GM19023 (cell line): ENCODE measurements around the gene HNRNPD.
A peak's percentile ranks its signal among the peaks of the same experiment; 100 is the strongest.
"Not testable (repeated sequence)": the region's sequence is repeated elsewhere in the genome, so short reads cannot be mapped to it uniquely, and the experiment has no call there.

Experiments used
- ATAC-seq: cut with Tn5 transposase; IDR thresholded peaks from one replicate; pipeline ENCODE4 v1.9.1; 2021; ENCODE audit warnings: mild to moderate bottlenecking, moderate library complexity; ENCODE audit not compliant: unreplicated experiment

HNRNPD gene

DNA sequence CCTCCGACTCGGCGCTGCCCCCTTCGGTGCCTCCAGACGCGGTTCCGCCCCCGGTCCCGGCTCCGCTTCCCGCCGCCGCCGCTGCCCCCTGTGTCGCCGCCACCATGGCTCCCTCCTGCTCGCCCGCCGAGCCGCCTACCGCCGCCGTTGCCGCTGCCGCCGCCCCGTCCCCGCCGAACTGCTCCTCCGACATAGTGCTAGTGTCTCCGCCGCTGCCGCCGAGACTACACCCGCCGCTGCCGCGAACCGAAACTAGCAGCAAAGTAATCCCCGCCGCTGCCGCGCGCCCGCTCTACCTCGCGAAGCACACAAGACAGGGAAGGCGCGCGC, 340 bp downstream of the HNRNPD start:
- peak; percentile 27 for ATAC-seq

DNA sequence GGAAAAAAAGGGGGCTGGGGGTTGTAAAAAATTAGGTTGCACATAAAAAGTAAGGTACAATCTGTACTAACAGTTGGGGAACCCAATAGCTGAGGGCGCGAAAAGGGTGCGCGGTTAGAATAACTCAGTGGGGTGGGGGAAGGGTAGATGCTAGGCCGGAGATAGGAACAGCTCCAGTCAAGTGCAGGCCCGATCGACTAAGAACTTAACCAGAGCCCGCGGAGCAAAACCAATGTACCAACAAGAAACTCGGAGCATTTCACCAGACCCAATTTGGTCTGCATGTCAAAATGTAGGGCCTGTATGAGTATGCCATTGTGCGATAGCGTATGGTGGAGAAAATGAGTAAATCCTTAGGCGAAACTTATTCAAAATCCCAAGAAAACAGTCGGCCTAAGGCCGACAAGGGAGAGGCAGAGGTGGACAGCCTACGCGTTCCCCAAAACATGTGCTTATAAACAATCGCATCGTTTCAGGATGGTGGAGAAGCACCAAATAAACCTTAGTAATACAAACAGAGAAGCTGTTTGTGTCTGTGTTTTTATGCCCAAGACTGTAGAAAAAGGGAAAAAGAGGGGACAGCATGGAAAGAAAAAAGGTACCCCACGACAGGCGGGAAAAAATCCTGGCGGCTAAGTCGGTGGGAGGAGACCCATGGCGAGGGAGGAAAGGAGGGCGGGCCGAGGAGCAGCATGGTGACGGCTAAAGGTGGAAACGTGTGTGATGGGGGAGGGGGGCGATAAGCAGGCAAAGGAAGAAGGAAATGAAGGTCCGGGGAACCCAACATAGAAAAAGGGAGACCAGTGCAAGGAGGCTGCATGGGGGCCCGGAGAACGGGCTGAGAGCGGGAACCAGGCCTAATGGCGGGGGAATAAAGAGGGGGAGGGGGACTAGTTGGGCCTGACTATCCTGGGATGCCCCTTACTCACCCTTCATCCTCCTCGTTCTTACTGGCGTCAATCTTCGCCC, 990 bp downstream of the HNRNPD start:
- ATAC-seq: peak; percentile 20

DNA sequence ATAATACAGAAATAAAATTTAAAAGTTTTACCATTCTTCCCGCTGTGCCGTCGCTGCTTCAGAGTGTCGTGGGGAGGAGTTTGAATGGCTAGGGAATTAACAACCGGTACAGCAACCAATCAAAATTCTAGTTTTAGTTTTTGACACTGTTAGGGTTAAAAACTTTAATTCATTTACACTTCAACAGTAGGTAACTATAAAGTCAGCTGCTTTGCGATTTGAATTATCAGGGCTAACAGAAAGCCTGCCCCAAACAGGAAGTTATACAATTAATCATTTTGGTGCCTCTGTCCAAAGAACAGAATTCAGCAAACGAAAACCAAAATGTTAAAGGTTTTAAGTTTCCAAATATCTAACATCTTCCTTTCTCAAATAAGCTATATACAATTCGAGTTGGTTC, 2.3 kb downstream of the HNRNPD start:
- ATAC-seq: no peak

DNA sequence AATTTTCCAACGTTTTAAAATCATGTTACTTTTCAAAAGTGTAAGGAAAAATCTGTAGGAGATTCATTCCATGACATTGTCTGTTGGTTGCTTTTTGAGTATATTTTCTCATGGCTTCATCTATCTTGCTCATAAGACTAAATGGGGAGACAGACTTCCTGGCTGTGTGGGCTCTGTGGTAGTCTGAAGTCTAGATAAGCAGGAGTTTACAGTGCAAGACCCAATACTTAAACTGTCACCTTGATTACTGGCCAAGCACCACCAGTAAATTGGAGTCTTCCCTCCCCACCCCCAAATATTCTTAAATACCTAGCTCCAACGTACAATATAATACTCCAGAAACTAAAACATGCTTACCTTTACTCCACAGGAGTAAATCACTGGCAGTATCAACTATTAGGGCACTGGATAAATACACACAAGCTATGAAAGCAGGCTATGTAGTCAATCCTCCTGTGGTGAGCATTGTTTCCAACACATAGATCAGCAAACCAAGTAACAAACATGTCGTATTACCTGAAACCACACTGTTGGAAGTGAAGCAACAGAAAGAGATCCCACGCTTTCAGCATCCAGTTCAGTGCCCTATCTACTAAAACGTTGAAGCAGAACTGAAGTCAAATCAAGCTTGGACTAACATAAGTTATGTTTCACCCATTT, 6.2 kb downstream of the HNRNPD start:
- no peak for ATAC-seq

DNA sequence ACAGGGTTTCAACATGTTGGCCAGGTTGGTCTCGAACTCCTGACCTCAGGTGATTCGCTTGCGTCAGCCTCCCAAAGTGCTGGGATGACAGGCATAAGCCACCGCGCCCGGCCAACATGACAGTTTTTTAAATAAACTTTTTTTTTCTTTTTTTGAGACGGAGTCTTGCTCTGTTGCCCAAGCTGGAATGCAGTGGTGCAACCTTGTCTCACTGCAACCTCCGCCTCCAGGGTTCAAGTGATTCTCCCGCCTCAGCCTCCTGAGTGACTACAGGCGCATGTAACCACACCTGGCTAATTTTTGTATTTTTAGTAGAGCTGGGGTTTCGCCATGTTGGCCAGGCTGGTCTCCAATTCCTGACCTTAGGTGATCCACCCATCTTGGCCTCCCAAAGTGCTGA, 7.4 kb downstream of the HNRNPD start:
- ATAC-seq: not testable (repeated sequence)

DNA sequence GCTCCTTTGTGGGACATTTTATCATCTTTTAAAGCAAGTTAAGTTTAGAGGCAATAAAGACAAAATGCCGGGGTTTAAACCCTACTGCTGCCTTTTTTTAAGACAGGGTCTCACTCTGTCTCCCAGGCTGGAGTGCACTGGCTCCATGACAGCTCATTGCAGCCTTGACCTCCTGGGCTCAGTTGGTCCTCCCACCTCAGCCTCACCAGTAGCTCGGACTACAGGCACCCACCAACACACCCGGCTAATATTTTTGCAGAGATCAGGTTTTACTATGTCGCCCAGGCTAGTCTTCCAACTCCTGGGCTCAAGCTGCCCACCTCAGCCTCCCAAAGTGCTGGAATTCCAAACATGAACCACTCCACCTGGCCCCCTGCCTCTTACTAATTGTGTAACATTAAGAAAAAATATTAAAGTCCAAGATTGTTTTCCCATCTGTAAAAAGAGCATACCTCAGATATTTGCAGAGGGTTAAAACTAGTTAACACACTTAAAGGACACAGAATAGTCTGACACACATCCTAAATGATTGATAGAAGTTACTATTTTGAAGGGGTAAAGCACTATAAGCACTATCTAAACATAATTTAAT, 9.8 kb downstream of the HNRNPD start:
- ATAC-seq: no peak

DNA sequence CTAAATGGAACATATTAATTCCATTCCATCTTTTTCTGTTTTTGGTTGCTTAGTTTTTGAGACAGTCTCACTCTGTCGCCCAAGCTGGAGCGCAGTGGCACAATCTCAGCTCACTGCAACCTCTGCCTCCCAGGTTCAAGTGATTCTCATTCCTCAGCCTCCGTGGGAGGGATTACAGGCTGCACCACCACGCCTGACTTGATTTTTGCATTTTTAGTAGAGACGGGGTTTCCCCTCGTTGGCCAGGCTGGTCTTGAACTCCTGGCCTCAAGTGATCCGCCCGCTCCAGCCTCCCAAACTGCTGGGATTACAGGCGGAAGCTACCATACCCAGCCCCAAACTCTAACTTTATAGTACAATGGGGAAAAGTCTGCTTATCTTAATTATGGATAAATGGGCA, 11.2 kb downstream of the HNRNPD start:
- ATAC-seq: peak; percentile 79

DNA sequence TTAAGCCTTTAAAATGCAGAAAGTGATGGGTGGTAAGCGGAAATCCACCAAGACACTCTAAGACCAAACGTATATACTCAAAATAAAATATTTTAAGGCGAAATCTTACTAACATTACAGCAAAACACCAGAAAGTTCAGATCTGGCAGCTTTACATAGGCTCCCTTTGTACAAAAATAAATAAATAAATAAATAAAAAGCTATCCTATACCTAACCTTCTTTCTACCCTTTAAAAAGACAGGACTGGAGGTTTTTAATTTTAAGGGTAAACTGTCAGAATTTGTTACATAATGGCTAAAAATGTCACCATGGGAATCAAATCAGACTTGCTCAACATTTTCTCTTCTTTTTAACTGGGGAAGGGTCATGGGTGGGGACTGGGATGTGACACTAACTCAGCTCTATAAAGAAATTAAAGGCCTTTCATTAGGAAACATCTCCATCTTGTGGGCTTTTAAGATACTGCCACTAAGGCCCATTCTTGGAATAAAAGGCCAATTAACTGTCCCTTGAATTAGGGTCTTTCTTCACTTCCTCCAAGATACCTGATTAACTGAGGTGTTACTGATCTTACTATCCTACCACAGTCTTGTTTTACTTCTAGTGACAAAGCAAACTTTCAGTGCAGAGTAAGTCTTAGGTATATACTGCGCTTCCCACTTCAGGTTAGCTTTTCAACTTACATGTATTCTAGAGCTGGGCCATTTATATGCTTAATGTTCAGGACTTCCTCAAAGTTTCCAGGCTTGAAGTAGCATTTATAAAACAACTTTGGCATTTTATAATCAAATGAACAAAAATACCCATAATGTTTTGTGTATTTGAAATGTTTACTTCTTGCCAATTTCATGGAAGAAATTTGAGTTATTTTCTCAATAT, 13.3 kb downstream of the HNRNPD start:
- ATAC-seq: no peak

DNA sequence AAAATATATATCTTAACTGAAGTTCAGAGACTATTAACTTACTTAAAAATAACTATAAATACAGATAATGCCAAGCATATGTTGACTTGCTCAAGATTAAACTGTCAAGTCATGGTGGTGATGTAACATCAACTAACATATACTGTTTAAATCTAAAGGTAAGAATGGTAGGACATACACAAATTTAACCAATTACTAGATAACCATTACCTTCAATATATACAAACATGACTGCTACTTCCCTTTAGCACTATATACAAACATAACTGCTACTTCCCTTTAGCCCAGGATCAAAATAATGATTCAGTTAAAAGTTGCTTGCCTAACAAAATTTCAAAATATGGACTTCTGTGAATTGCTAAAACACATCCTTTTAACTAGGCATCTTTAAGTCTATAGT, 14.9 kb downstream of the HNRNPD start:
- no peak for ATAC-seq

DNA sequence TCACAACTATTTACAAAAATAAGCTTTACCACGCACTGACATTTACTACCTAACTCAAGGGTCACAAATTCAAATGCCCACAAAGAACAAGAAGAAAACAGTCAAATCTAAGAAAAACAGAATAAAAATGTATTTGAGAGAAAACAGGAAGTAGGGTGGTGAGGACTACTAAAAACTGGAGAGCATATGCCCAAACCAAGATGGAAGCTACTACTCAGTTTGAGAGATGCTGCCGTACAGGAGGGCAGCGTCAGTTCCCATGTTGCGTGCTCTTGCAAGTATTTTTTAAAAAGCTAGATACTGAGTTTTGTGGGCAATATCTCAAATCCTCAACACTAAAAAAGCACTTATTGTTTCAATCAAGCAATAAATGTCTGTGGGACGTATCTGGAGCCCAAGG, 16.2 kb downstream of the HNRNPD start:
- ATAC-seq: no peak

DNA sequence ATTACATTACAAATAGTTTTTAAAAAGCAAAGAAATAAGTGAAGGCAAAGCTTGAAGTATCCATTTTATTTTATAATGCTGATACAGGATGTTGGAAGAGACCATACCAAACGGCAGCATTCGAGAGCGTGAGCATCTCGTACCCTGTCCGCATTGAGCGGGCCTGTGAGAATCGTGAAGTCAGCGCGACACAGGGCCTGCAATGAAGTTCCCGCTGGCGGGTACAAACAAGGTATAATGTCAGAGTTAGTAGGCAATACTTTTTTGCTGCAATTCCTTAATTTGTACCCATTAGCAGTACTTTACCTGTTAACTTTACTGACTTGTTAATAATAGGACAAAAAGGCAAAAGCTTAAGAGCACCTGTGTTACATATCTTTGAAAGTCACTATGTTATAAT, 19.0 kb downstream of the HNRNPD start:
- ATAC-seq: no peak

DNA sequence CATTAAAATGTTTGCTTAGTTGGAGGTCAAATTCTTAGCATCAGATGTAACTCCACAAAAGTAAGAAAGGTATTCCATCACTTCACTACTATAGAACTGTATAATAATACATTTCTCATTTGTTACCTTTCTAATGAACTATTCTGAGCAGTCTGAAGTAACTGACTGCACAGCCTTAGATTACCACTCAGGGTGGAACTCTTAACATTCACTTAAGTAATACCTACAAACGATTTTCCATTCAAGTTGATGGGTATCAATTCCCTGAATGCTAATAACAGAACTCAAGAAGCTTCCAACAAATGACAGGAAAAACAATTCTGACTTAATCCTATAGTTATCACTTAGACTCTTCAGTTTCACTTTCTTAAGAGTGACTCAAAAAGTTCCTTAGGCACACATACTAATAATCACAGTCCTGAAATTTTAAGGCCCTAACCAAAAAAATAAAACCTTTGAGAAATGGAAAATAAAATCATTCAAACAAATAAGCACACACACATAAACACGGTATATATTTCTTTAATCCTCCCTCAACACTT, 20.9 kb downstream of the HNRNPD start:
- no peak for ATAC-seq

DNA sequence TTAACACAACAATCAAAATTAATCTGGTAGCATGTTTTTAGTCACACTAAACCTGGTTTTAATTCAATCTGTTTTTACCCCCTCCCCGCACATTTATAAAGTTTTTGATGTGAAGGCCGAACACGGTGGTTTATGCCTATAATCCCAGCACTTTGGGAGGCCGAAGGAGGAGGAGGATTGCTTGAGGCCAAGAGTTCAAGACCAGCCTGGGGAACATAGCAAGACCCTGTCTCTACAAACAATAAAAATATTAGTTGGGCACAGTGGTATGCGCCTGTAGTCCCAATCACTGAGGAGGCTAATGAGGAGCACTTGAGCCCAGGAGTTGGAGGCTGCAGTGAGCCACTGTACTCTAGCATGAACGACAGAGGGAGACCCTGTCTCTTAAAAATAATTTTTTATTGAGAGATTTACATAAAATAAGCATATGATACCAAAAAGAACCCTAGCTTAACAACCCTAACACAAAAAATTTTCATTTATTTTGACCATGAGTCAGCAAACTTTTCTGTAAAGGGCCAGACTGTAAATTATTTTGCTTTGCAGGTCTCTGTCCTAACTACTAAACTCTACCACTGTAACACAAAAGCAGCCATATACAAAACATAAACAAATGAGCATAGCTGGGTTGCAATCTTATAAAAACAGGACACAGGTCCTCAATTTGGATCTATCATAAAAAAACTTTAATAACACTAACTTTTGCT, 21.5 kb downstream of the HNRNPD start:
- no peak for ATAC-seq

DNA sequence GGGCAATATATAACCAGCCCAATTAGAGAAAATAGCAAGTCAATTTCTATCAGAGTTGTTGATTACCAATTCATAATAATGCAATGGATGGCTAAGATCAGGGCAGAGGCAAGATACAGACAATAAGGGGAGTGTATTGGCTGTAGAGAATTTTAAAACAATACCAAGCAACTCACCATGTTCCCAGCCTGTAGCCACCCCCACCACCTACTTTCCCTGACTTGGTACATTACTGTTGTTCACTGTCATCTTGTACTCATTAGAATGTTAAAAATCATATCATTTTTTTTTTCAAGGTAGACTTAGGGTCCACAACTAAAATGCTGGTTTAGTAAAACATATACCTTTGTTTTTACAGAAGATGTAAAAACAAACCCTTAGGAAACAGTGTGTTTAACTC, 27.7 kb downstream of the HNRNPD start:
- ATAC-seq: no peak

DNA sequence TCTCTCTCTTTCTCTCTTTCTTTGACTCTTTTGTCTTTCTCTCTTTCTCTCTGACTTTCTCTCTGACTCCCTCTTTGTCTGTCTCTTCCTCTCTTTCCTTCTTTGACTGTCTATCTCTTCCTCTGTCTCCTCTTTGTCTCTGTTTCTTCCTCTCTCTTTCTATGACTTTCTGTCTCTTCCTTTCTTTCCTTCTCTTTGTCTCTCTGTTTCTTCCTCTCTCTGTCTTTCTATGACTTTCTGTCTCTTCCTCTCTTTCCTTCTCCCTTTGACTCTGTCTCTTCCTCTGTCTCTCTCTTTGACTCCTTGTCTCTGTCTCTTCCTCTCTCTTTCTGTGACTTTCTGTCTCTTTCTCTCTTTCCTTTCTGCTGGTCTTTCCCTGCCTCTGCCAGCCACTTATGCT, 38.7 kb downstream of the HNRNPD start:
- ATAC-seq: no peak

DNA sequence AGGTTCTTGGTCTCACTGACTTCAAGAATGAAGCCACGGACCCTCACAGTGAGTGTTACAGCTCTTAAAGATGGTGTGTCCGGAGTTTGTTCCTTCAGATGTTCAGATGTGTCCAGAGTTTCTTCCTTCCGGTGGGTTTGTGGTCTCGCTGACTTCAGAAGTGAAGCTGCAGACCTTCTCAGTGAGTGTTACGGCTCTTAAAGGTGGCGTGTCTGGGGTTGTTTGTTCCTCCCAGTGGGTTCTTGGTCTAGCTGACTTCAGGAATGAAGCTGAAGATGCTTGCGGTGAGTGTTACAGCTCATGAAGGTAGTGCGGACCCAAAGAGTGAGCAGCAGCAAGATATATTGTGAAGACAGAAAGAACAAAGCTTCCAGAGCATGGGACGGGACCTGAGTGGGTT, 40.1 kb downstream of the HNRNPD start:
- not testable (repeated sequence) for ATAC-seq

DNA sequence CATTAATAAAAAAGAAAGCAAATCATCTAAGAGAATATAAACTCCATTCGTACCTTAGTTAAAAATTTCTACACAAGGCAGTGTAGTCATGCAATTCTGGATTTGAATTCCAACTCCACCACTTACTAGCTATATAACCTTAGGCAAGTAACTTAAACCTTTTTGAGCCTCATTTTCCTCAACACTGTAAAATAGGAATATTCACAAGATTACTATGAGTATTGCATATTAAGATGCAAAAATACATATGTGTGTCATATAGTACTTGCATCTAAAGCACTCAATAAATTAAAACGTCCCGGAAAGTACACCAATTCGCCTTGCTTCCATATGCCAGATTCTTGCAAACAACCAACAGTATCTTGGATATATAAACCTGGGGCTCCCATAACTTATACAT, 42.0 kb downstream of the HNRNPD start:
- ATAC-seq: no peak

DNA sequence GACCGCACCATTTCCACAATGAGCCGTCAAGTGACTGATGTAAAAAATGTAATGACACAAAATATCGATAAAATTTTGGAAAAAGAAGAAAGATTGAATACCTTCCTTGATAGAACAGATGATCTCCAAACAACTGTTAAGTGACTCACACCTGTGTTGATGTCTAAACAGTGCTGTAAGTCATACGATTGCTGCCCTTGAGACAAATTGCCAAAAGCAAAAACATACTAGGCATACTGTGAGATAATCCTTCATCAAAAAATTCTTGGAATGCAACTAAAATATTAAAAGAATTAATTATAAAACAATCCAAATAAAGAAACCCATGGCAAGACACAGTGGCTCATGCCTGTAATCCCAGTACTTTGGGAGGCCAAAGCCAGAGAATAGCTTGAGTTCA, 53.4 kb downstream of the HNRNPD start:
- ATAC-seq: no peak

DNA sequence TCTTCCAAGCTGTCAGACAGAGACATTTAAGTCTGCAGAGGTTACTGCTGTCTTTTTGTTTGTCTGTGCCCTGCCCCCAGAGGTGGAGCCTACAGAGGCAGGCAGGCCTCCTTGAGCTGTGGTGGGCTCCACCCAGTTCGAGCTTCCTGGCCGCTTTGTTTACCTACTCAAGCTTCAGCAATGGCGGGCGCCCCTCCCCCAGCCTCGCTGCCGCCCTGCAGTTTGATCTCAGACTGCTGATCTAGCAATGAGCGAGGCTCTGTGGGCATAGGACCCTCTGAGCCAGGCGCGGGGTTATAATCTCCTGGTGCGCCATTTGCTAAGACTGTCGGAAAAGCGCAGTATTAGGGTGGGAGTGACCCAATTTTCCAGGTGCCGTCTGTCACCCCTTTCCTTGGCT, 70.7 kb downstream of the HNRNPD start:
- not testable (repeated sequence) for ATAC-seq
